Measurements from ENCODE around the gene GADD45A. TPM values are rescaled to one million over a fixed set of nuclear protein-coding genes. Genes with fewer than 3 reads are reported as not detected.
"Not testable (repeated sequence)": the region's sequence is repeated elsewhere in the genome, so short reads cannot be mapped to it uniquely, and the experiment has no call there.

The GADD45A gene
- total RNA-seq, 2 donors from 2014 or later, result 48.0 to 52.4 TPM

GRCh38 chr1:67652800-67653199 lies 32.2 kb upstream of the GADD45A start:
- peaks cover 2% of the 10 kb centered on the region for H3K27me3 Mint-ChIP-seq (ENCODE audit: insufficient read depth)
- no peak overlapping the region for H3K4me3 Mint-ChIP-seq
- Histone ChIP-seq H3K4me1 (ENCODE audit: control insufficient read depth, insufficient read depth, low read length) (peaks cover 5% of the 10 kb centered on the region), H3K9ac (ENCODE audit: extremely low read depth, low read length, poor library complexity, severe bottlenecking) (no peak overlapping the region), H3K27me3 (ENCODE audit: control insufficient read depth, insufficient read depth, low read length, poor library complexity, severe bottlenecking) (no peaks in the 10 kb centered on the region), H3K9me3 (ENCODE audit: control insufficient read depth, low read length) (no peaks in the 10 kb centered on the region), H3K36me3 (ENCODE audit: control insufficient read depth, insufficient read depth, low read length) (no peaks in the 10 kb centered on the region), H3K27ac (ENCODE audit: low read depth, low read length) (no peak overlapping the region), H3K4me3 (ENCODE audit: low read length) (no peak overlapping the region)
- H3K36me3 Mint-ChIP-seq (ENCODE audit: low read depth), result no peaks in the 10 kb centered on the region
- no peaks in the 10 kb centered on the region for H3K9me3 Mint-ChIP-seq
- DNase-seq, result no peak
- no peak for TF ChIP-seq CTCF (conservative IDR thresholded peaks at IDR 0.05)
- H3K27ac Mint-ChIP-seq, result no peak overlapping the region
- H3K4me1 Mint-ChIP-seq, result peaks cover 8% of the 10 kb centered on the region
- WGBS, 2 experiments (ENCODE audit: insufficient coverage in 1 of 2, insufficient read length in 1 of 2), result 88 to 95% methylated on average over 1 to 2 of the region's 2 CpGs

GRCh38 chr1:67653304-67653703 lies 31.7 kb upstream of the GADD45A start:
- Mint-ChIP-seq H3K36me3 (ENCODE audit: low read depth) (no peaks in the 10 kb centered on the region), H3K9me3 (no peaks in the 10 kb centered on the region), H3K4me1 (peaks cover 8% of the 10 kb centered on the region), H3K27me3 (ENCODE audit: insufficient read depth) (peaks cover 2% of the 10 kb centered on the region), H3K4me3 (no peak overlapping the region), H3K27ac (no peak overlapping the region)
- Histone ChIP-seq H3K27ac (ENCODE audit: low read depth, low read length) (no peak overlapping the region), H3K4me1 (ENCODE audit: control insufficient read depth, insufficient read depth, low read length) (peaks cover 5% of the 10 kb centered on the region), H3K27me3 (ENCODE audit: control insufficient read depth, insufficient read depth, low read length, poor library complexity, severe bottlenecking) (no peaks in the 10 kb centered on the region), H3K9ac (ENCODE audit: extremely low read depth, low read length, poor library complexity, severe bottlenecking) (no peak overlapping the region), H3K9me3 (ENCODE audit: control insufficient read depth, low read length) (no peaks in the 10 kb centered on the region), H3K4me3 (ENCODE audit: low read length) (no peak overlapping the region), H3K36me3 (ENCODE audit: control insufficient read depth, insufficient read depth, low read length) (no peaks in the 10 kb centered on the region)
- DNase-seq, result no peak
- TF ChIP-seq CTCF (conservative IDR thresholded peaks at IDR 0.05), result no peak

- 79% methylated on average over 2 of the region's 2 CpGs; no CpG with 5 or more reads in 1 of the 2 experiments for WGBS, 2 experiments (ENCODE audit: insufficient coverage in 1 of 2, insufficient read length in 1 of 2)
- Mint-ChIP-seq H3K27ac (no peak overlapping the region), H3K4me3 (no peak overlapping the region), H3K36me3 (ENCODE audit: low read depth) (no peaks in the 10 kb centered on the region), H3K27me3 (ENCODE audit: insufficient read depth) (peaks cover 7% of the 10 kb centered on the region), H3K4me1 (peaks cover 8% of the 10 kb centered on the region), H3K9me3 (no peaks in the 10 kb centered on the region)
- Histone ChIP-seq H3K9me3 (ENCODE audit: control insufficient read depth, low read length) (no peaks in the 10 kb centered on the region), H3K27me3 (ENCODE audit: control insufficient read depth, insufficient read depth, low read length, poor library complexity, severe bottlenecking) (no peaks in the 10 kb centered on the region), H3K4me1 (ENCODE audit: control insufficient read depth, insufficient read depth, low read length) (peaks cover 5% of the 10 kb centered on the region), H3K9ac (ENCODE audit: extremely low read depth, low read length, poor library complexity, severe bottlenecking) (no peak overlapping the region), H3K36me3 (ENCODE audit: control insufficient read depth, insufficient read depth, low read length) (no peaks in the 10 kb centered on the region), H3K4me3 (ENCODE audit: low read length) (no peak overlapping the region), H3K27ac (ENCODE audit: low read depth, low read length) (no peak overlapping the region)
- TF ChIP-seq CTCF (conservative IDR thresholded peaks at IDR 0.05), result no peak
- no peak for DNase-seq
Observed at GRCh38 chr1:67655581-67655980, 29.4 kb upstream of the GADD45A start.

- H3K4me3 ChIP-seq (ENCODE audit: low read length); H3K4me3 Mint-ChIP-seq; H3K27ac Mint-ChIP-seq; H3K36me3 Mint-ChIP-seq (ENCODE audit: low read depth); H3K36me3 ChIP-seq (ENCODE audit: control insufficient read depth, insufficient read depth, low read length); H3K9ac ChIP-seq (ENCODE audit: extremely low read depth, low read length, poor library complexity, severe bottlenecking); H3K4me1 ChIP-seq (ENCODE audit: control insufficient read depth, insufficient read depth, low read length); H3K9me3 ChIP-seq (ENCODE audit: control insufficient read depth, low read length); H3K4me1 Mint-ChIP-seq; H3K27ac ChIP-seq (ENCODE audit: low read depth, low read length); H3K27me3 ChIP-seq (ENCODE audit: control insufficient read depth, insufficient read depth, low read length, poor library complexity, severe bottlenecking); H3K9me3 Mint-ChIP-seq; DNase-seq: not testable (repeated sequence)
- WGBS, 2 experiments (ENCODE audit: insufficient coverage in 1 of 2, insufficient read length in 1 of 2), result 92 to 100% methylated on average over 1 of the region's 1 CpG
- H3K27me3 Mint-ChIP-seq (ENCODE audit: insufficient read depth), result peaks cover 12% of the 10 kb centered on the region
Observed at GRCh38 chr1:67657152-67657551, 27.8 kb upstream of the GADD45A start.
